Frontal cortex (tissue), 4 donors: ENCODE data around the gene PPM1M. TPM values are rescaled to one million over a fixed set of nuclear protein-coding genes. Genes with fewer than 3 reads are reported as not detected.

Experiments used
- DNase-seq, 2 donors: peaks; one replicate each; pipeline ENCODE4 v3.0.0; 2012; ENCODE audit warnings: low spot score in 2 of 2
- FAIRE-seq: peaks from 2 replicates; lab custom pipeline; 2012; peaks lifted over from hg19 to GRCh38; lab: Jason Lieb, UNC
- total RNA-seq: library from RNA; depleted of rRNA; stranded (reverse); fragments of >200 nt; gene quantifications from one replicate; pipeline ENCODE4 v1.2.3, GENCODE V29; 2014
- donor health status: control.
- donor health status: control.
- donor health status: control.

Gene PPM1M
- total RNA-seq = 6.9 TPM

DNA sequence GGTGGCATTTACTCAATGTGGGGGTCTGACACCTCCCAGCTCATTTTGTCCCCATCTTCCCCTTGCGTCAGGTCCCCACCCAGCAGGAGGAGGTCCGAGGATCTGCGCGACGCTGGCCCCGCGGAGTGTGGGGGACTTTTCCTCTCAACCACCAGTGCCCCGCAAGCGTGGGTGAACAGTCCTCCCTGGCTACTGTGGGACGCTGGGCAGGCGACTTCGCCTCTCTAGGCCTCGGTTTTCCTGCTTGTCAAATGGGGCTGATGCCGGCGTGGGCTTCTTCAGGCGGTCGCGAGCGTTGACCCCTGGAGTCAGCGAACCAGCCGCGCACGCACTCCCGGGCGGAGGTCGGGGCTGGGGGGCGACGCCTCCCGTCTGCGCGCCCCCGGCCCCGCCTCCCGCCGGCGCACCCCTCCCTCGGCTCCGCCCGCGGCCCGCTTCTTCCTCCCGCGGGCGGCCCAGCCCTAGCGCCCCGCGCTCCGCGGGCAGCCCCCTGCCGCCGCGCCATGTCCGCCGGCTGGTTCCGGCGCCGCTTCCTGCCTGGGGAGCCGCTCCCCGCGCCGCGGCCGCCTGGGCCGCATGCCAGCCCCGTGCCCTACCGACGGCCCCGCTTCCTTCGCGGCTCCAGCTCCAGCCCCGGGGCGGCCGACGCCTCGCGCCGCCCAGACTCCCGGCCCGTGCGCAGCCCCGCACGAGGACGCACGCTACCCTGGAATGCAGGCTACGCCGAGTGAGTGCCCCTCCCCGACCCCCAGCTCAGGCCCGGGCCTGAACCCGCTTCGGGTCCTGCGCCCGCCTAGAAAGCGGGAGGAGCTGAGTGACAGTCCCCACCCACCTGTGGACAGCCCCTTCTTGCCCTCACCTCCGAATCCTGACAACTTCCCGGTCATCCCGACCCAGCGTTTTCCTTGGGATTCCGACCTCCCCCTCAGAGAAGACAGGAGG is at the start of gene PPM1M:
Gene PPM1M, plus strand, starts transcription at position 438 of the 942 bp plus-strand sequence. Its CDS starts 66 bp downstream, at position 504.
- DNase-seq = peak; percentile 76
- FAIRE-seq = no peak

GRCh38 chr3:52195823-52196331 is 49.7 kb upstream of the PPM1M start:
- DNase-seq (no peak), FAIRE-seq (no peak)

DNA sequence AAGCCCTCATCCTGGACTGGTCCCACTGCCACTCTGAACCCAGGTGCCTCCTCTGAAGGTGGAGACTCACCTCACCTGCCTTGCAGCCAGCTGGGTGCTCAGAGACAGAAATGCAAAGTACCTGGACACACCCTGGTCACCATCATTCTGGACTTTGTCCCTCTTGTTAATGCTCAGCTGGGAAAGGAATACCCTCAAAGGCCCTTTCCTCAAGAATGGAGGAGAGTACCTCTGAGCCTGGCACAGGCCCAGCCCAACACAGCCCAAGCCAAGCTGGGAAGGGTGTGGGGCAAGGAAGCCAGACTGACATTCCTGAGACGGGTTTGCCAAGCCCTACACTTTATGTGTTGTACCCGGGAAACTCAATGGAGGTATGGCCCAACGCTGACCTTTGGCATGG is 48.6 kb upstream of the PPM1M start:
- FAIRE-seq (no peak), DNase-seq (no peak)

GRCh38 chr3:52197499-52197841 is 48.1 kb upstream of the PPM1M start:
- no peak for DNase-seq
- no peak for FAIRE-seq

GRCh38 chr3:52197842-52198625 is 47.5 kb upstream of the PPM1M start, which contains the start of gene ALAS1:
Gene ALAS1, plus strand, starts transcription at chr3:52198160. Its CDS starts 1,082 bp downstream, at chr3:52199242.
- FAIRE-seq (no peak), DNase-seq (peak; percentile 93 to 96)

DNA sequence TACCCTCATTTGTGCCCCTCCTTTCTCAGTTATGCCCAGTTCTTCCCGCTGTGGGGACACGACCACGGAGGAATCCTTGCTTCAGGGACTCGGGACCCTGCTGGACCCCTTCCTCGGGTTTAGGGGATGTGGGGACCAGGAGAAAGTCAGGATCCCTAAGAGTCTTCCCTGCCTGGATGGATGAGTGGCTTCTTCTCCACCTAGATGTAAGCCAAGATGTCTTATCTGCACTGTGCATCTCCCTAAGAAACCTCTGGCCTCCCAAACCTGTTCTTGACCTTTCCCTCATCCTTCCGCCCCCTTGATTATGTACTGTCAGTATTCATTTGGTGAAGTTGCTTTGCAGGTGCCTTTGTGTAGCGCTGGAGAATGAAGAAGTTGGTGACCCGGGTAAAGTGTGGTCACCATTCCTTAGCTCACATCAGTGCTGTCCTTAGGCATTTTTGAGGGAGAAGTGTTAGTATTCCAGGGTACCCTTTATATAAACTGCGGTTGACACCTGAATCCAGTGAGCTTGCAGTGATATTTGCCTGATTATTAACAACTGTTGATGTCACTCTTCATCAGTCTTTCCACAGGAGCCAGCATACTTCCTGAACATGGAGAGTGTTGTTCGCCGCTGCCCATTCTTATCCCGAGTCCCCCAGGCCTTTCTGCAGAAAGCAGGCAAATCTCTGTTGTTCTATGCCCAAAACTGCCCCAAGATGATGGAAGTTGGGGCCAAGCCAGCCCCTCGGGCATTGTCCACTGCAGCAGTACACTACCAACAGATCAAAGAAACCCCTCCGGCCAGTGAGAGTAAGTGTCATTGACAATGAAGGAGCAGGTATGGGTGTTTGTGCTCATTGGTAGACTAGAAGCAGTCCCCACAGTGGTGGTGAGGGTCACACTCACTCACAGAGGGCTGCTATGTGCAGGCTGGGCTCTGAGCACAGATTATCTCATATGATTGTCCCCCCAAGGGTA is 46.6 kb upstream of the PPM1M start:
- DNase-seq = no peak
- FAIRE-seq = no peak

DNA sequence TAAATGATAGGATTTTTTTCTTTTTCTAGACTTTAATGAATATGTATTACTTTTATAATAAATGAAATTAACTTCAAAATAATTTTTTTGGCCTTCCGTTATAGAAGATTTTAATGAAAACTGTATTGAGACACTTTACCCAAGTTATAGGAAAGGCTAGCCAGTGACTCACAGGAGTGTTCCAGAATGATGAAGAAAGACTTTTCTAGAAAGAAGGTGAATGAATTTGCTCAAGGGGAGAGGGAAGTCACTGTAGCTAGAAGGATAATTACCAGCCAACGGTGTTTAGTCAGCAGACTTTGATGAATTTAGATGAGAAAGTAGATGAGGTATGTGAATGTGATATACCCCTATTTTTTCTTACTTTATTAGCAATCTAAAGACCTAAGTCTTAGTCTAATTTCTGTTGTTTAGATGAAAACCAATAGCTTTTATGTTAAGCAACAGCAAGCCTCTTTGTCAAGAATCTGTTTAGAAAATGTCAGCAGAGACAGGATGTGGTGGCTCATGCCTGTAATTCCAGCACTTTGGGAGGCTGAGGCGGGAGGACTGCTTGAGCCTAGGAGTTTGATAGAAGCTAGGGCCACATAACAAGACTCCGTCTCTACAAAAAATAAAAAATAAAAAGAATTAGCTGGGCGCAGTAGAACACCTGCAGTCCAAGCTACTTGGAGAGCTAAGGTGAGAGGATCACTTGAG is 44.4 kb upstream of the PPM1M start:
- DNase-seq = no peak
- FAIRE-seq = no peak

DNA sequence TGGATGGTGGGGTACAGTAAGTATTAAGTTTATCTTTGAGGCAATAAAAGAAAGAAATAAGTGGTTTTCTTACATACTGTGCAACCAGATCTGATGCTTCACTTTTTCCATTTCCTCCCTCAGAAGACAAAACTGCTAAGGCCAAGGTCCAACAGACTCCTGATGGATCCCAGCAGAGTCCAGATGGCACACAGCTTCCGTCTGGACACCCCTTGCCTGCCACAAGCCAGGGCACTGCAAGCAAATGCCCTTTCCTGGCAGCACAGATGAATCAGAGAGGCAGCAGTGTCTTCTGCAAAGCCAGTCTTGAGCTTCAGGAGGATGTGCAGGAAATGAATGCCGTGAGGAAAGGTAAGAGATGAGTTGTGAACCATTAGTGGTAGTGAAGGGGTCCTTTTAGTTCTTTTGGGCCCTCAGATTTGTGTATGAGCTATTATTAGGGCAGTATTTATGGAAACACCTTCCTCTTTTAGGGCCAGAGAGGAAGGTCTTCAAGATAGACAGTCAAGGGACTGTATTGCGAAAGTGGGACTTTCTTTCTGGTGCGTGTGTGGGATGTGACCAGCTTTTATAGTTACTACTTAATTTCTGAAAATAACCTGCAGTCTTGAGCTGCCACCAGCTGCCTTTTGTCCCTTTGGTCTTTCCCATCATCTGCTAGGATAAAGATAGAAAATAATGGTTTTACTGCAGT is 43.0 kb upstream of the PPM1M start:
- DNase-seq (no peak), FAIRE-seq (no peak)

GRCh38 chr3:52203701-52204100 is 41.9 kb upstream of the PPM1M start:
- DNase-seq (no peak), FAIRE-seq (no peak)

GRCh38 chr3:52204337-52205073 is 41.1 kb upstream of the PPM1M start:
- no peak for DNase-seq
- no peak for FAIRE-seq

GRCh38 chr3:52205727-52206372 is 39.7 kb upstream of the PPM1M start:
- FAIRE-seq (no peak), DNase-seq (no peak)

DNA sequence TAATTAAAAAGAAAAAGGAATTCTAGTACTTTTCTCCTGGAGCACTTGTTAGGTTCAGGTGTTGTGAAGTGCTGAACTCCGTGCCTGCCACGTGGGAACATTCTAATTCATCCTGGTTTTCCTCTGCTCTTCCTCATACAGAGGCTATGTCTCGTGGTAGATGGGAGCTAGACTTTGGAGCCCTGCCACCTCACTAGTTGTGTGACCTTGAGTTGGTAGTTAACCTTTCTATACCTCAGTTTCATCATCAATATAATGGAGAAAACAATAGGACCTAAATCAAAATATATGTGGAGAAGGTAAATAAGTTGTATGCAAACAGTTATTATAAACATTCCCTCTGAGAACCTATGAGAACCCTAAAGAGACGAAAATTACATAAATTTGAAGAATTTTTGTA is 37.0 kb upstream of the PPM1M start:
- no peak for FAIRE-seq

GRCh38 chr3:52210037-52210436 is 35.5 kb upstream of the PPM1M start:
- FAIRE-seq (no peak), DNase-seq (no peak)

More for the DNA sequence above, 37.0 kb upstream of the PPM1M start:
- no peak for DNase-seq

- DNase-seq (no peak), FAIRE-seq (no peak)
Measured at GRCh38 chr3:52210550-52211046, 35.0 kb upstream of the PPM1M start.

- no peak for DNase-seq
- no peak for FAIRE-seq
Measured at GRCh38 chr3:52211268-52211891, 34.2 kb upstream of the PPM1M start.

- FAIRE-seq (no peak), DNase-seq (no peak)
Measured at GRCh38 chr3:52213005-52213404, 32.6 kb upstream of the PPM1M start.

- DNase-seq (no peak), FAIRE-seq (no peak)
Measured at GRCh38 chr3:52213901-52214300, 31.7 kb upstream of the PPM1M start.
